Fibroblast of pulmonary artery (primary cell): Measurements from ENCODE around the gene DCTN2.

Experiments used
- DNase-seq: peaks from one replicate; pipeline ENCODE4 v3.0.0-alpha.2; 2010; ENCODE audit warnings: low read depth
- H3K4me3 ChIP-seq: replicated peaks from 2 replicates; pipeline ENCODE4 v1.5.1; 2011; ENCODE audit warnings: low read depth, mild to moderate bottlenecking, control low read depth, low read length, moderate library complexity
- TF ChIP-seq, protein P1 (sequence below): IDR thresholded peaks from 2 replicates; pipeline ENCODE4 v1.5.1; 2011; ENCODE audit warnings: mild to moderate bottlenecking, control low read depth, low read length, inconsistent platforms; ENCODE audit errors: missing control alignments

Gene DCTN2

DNA sequence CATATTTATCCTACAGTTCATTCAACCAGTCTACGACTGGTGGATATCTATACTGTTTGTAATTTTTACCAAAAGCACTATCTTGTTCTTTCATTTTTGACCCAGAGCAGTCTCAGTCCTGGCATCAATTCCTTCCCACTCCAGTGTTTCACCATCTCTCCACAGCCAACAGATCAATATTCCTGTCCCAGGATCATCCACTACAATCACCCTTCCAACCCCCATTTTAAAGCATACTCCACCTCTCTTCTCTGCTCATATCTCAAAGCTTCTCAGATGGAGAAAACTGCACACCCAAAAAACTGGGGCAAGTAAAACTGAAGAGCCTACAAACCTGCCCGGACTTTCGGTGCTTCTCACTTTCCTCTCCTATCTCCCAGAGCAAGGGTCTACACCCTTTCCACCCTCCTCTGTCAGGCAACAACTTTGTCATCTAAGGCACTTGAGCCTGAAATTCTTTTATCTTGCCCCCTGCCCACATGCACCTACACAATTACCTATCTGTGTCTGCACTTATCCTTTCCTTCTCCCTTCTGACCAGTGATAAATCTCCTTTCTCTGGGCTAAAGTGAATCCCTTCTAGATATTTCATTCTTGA lies 39.9 kb upstream of the DCTN2 start:
- DNase-seq, result no peak
- TF ChIP-seq, protein P1, sequence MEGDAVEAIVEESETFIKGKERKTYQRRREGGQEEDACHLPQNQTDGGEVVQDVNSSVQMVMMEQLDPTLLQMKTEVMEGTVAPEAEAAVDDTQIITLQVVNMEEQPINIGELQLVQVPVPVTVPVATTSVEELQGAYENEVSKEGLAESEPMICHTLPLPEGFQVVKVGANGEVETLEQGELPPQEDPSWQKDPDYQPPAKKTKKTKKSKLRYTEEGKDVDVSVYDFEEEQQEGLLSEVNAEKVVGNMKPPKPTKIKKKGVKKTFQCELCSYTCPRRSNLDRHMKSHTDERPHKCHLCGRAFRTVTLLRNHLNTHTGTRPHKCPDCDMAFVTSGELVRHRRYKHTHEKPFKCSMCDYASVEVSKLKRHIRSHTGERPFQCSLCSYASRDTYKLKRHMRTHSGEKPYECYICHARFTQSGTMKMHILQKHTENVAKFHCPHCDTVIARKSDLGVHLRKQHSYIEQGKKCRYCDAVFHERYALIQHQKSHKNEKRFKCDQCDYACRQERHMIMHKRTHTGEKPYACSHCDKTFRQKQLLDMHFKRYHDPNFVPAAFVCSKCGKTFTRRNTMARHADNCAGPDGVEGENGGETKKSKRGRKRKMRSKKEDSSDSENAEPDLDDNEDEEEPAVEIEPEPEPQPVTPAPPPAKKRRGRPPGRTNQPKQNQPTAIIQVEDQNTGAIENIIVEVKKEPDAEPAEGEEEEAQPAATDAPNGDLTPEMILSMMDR, result no peak
- no peak overlapping the region for H3K4me3 ChIP-seq

DNA sequence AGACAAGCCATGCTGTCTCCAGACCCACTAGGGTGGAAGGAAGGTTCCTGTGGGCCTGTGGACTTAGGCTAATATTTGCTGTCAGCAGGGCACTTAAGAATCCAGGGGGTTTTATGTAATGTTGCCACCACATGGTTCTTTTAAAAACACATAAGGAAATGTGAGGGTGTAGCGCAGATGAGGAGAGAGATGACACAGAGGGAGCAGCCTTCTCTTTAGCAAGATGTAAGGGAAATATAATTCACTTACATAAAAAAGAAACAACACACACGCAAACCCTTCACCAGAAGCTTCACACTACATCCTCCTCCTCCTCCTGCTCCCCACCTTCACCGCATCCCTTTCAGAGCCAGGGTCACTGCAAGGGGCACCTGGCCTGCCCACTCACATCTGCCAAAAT lies 39.1 kb upstream of the DCTN2 start:
- TF ChIP-seq, protein P1, result no peak
- H3K4me3 ChIP-seq, result no peak overlapping the region
- no peak for DNase-seq

DNA sequence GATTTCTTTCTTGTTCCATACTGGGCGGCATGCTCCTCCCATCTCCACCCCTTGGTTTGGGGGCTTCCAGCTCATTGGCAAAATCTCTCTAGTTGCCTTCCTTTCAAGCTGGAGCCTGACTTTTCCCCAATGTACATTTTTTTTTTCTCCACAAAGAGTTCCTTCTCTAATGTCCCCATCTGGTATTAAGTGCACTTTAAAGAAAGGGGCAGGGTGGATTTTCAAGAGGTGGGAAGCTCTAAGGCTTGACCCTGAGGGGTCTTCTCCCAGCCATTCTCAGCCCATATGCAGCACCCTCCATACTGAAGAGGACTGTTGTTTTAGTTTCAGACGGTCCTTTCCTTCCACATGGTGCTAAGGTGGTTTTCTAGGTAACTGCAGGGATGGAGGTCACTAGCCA lies 38.2 kb upstream of the DCTN2 start:
- no peak overlapping the region for H3K4me3 ChIP-seq
- TF ChIP-seq, protein P1, result no peak
- no peak for DNase-seq

DNA sequence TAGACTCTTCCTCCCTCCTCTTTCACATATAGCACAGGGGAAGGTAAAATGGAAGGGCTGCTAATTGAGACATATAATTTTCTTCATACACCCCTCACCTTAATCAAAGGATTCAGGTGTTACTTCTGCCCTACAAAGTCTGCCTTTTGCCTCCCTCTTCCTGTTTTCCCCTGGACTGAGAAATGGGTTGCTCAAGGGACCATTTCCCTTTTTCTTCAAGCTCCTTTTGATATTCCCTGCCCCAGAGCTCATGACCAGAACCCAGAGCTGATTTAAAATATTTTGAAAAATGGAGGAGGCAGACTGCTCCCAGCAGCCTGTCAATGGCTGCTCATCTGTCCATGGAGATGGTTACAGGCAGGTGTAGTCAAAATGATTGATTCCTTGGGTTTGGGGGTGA lies 37.7 kb upstream of the DCTN2 start:
- DNase-seq, result no peak
- no peak overlapping the region for H3K4me3 ChIP-seq
- TF ChIP-seq, protein P1, result no peak

DNA sequence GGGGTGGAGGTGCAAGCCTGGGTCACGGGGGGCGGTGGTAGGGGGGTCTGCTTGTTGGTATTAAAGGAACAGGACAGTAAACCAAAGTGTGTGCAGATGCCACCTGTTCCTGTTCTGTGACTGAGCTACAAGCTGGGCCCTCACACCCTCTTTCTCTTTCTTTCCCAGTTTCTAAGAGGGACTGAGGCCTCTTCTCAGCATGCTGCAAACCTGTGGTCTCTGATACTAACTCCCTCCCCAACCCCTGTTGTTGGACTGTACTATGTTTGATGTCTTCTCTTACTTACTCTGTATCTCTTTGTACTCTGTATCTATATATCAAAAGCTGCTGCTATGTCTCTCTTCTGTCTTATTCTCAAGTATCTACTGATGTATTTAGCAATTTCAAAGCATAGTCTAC lies 37.1 kb upstream of the DCTN2 start:
- no peak overlapping the region for H3K4me3 ChIP-seq
- no peak for DNase-seq
- TF ChIP-seq, protein P1, result no peak

DNA sequence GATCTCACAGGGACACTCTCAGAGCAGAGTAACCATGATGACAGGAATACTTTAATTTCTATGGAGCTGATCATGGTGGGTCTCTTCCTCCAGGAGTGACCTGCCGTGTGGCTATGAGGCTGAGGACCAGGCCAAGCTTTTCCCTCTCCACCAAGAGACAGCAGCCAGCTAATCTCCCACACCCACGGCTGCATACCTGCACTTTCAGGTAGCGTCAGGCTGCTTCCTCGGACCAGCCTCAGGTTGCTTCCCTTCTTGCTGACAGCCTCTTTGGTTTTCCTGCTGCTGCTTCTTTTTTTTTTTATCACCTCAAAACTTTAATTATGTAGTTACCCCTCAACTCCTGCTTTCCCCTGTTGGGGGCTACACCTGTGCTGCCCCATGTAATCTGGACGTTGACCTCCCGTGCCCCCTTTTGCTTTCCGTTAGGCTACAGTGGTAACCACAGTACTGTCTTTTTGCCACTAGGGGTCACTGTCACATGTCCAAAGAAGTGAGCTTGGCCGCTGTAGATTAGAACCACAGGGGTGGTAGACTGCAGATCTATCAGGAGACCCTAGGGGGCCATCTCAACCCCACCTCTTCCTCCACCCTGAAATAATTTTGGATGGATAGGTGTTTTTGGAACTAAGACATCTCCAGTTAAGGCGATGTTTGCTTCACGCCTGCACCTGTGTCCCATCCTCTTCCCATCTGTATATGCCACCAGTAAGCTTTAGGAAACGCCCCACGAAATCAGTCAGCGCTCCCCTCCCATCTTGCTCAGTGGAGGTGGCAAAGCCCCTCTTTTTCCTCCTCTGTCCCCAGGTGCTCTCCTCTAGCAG lies 36.2 kb upstream of the DCTN2 start:
- TF ChIP-seq, protein P1, result peak; percentile 91
- DNase-seq, result peak; percentile 86
- no peak overlapping the region for H3K4me3 ChIP-seq
